GM12872 (cell line): ENCODE results near the gene GPR157.

Experiments used
- CTCF ChIP-seq: IDR thresholded peaks from 3 replicates; pipeline ENCODE4 v1.5.1; 2011; ENCODE audit warnings: low read depth, mild to moderate bottlenecking, low read length, moderate library complexity; ENCODE audit not compliant: insufficient read depth

GPR157 gene

DNA sequence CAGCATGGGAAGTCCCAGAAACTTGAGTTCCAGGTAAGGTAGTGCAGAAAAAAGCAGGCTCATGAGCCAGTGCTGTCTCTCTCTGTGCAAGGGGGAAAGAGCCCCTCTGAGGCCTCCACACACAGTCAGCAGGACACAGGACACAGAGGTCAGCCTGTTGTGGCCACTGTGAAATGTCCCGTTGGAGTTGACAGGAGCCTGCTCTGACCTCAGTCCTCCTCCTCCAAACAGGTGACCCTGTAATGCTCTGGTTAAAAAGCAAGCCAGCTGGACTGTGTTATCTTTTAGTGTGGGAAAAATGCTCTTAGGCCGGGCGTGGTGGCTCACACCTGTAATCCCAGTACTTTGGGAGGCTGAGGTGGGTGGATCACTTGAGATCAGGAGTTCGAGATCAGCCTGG lies 24.2 kb upstream of the GPR157 start:
- no peak for TF ChIP-seq CTCF

DNA sequence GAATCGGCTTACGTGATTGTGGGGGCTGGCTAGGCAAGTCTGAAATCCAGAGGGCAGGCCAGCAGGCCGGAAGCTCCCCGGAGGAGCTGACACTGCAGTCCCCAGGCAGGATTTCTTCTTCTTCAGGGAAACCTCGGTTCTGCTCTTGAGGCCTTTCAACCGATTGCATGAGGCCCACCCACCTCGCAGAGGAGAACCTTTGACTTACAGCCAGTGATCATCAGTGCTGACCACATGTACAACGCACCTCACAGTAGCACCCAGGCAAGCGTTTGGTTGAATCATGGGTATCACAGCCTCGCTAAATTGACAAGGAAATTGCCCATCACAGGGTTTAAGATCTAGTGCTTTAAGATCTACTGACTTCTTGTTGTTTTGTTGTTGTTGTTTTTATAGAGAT lies 23.6 kb upstream of the GPR157 start:
- no peak for TF ChIP-seq CTCF

DNA sequence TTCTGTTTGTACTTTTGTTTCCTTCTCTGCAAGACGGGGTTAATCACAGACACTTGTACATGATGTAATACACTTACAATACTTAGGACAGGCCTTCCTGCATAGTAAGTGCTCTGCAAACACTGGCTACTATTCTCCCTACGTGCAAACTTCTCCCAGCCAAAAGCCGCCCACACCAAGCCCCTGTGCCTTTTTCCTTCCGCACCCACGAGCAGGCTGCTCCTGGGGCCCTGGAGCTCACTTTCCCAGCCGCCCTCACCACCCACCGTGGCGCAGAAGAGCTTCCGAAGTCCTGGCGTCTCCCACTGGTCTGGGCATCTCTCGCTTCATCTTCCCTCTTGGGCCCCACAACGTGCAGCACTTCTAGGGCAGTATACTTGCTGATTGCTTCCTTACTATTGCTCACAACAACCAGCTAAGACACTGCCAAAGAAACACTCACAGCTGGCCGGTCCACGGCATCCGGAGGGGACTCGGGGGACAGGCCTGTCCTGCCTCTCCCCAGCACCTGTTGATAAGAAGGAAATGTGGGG lies 22.5 kb upstream of the GPR157 start:
- no peak for TF ChIP-seq CTCF

DNA sequence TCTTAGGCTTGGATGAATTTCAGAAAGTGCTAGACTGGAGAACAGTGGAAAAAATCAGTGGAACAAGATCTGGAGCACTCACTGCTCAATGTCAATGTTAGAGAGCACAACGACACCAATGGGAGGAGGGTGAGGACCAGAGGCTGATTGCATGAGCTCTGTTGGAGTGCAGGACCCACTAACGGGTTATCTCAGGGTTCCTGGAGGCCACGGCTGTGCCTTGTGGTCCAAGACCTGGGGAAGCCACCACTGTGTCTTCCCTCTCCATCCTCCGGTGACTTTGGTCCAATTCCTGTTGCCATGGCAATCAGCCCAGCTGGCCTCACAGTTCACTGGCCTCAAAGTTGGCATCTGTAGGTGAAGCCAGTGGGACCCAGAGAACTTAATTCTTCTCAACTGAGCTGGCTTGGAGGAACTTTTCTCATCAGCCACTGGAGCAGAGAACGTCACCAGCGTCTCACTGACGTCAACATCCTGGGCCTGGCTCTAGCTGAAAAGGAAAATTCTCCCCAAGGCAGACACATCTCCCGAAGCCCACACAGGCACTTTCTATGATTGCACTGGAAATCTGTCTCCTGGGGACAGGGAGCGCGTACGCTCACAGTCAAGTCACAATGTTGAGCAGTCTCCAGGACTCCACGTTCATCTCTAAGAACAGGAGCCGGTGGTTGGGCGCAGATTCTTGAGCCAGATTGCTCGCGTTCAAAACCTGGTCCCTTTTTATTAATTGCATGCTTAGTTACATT lies 21.9 kb upstream of the GPR157 start:
- TF ChIP-seq CTCF = no peak

- TF ChIP-seq CTCF = no peak
Observed at GRCh38 chr1:9149837-9150581, 21.1 kb upstream of the GPR157 start.

DNA sequence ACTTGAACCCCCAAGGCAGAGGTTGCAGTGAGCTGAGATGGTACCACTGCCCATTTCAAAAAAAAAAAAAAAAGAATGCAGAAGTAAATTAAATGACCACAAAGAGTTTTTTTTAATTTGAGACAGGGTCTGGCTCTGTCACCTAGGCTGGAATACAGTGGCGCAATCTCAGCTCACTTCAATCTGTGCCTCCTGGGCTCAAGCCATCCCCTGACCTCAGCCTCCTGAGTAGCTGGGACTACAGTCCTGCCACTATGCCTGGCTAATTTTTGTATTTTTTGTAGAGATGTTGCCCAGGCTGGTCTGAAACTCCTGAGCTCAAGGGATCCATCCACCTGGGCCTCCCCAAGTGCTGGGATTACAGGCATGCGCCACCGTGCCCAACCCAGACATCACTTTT lies 20.2 kb upstream of the GPR157 start:
- no peak for TF ChIP-seq CTCF

DNA sequence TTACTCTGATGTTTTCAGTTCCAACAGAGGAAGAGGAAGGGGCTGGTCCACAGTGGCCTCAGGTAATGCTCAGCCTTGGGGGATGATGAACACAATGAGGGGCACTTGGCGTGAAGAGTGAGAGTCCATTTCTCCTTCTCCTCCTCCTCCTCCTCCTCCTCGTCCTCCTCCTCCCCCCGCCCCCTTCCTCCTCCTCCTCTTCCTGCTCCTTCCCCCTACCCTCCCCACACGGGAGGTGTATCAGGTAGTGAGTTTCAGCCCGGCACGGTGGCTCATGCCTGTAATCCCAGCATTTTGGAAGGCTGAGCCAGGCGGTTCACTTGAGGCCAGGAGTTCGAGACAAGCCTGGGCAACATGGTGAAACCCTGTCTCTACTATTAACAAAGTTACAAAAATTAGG lies 17.3 kb upstream of the GPR157 start:
- TF ChIP-seq CTCF = no peak
